HG03139 (cell line): Measurements from ENCODE around the gene ZNF350.
"Not testable (repeated sequence)": the region's sequence is repeated elsewhere in the genome, so short reads cannot be mapped to it uniquely, and the experiment has no call there.

Experiments used
- ATAC-seq: cut with Tn5 transposase; IDR thresholded peaks from one replicate; pipeline ENCODE4 v1.9.1; 2021; ENCODE audit not compliant: unreplicated experiment

ZNF350 gene

GRCh38 chr19:51986309-51987291 is at the start of gene ZNF350:
TSS of gene ZNF350 (minus strand) at chr19:51986840. CDS start at chr19:51974360, 12,480 bp downstream.
- peak; percentile 88 for ATAC-seq

GRCh38 chr19:52034051-52034728 is 47.5 kb upstream of the ZNF350 start:
- no peak for ATAC-seq

- ATAC-seq: peak; percentile 19
Observed at GRCh38 chr19:52028780-52029123, 42.1 kb upstream of the ZNF350 start.

GRCh38 chr19:52028027-52028779 is 41.6 kb upstream of the ZNF350 start, which contains the start of gene ZNF614:
TSS of gene ZNF614 (minus strand) at chr19:52028379. CDS start at chr19:52025745, 2,634 bp downstream.
- ATAC-seq: peak; percentile 80

GRCh38 chr19:52026255-52026990 is 39.8 kb upstream of the ZNF350 start:
- ATAC-seq: not testable (repeated sequence)

GRCh38 chr19:52024478-52024877 is 37.8 kb upstream of the ZNF350 start:
- ATAC-seq: not testable (repeated sequence)

- ATAC-seq: no peak
Observed at GRCh38 chr19:52022193-52022592, 35.6 kb upstream of the ZNF350 start.

GRCh38 chr19:52020506-52020905 is 33.9 kb upstream of the ZNF350 start:
- ATAC-seq: no peak

GRCh38 chr19:52010674-52011073 is 24.0 kb upstream of the ZNF350 start:
- ATAC-seq: no peak

GRCh38 chr19:52007806-52008557 is 21.3 kb upstream of the ZNF350 start, which contains the start of gene ZNF615:
TSS of gene ZNF615 (minus strand) at chr19:52008211. CDS start at chr19:52003711, 4,500 bp downstream.
- ATAC-seq: peak; percentile 82

- ATAC-seq: no peak
Observed at GRCh38 chr19:52007451-52007805, 20.8 kb upstream of the ZNF350 start.

GRCh38 chr19:51994048-51994644 is 7.5 kb upstream of the ZNF350 start:
- ATAC-seq: no peak

GRCh38 chr19:51993422-51993821 is 6.8 kb upstream of the ZNF350 start:
- ATAC-seq: no peak

- ATAC-seq: no peak
Observed at GRCh38 chr19:51983361-51983760, 3.3 kb downstream of the ZNF350 start.

GRCh38 chr19:51980926-51981325 is 5.7 kb downstream of the ZNF350 start:
- not testable (repeated sequence) for ATAC-seq

GRCh38 chr19:51980116-51980736 is 6.4 kb downstream of the ZNF350 start:
- no peak for ATAC-seq

GRCh38 chr19:51978882-51979281 is 7.8 kb downstream of the ZNF350 start:
- ATAC-seq: no peak

GRCh38 chr19:51977346-51977745 is 9.3 kb downstream of the ZNF350 start:
- no peak for ATAC-seq

- ATAC-seq: no peak
Observed at GRCh38 chr19:51976852-51977251, 9.8 kb downstream of the ZNF350 start.
